CD4-positive, alpha-beta T cell treated with Interleukin-6 for 4 hours (primary cell): ENCODE results near the gene FRMD4A.
"Not testable (repeated sequence)": the region's sequence is repeated elsewhere in the genome, so short reads cannot be mapped to it uniquely, and the experiment has no call there.

ENCODE experiments used
- DNase-seq: peaks from one replicate; pipeline ENCODE4 v3.0.0-alpha.2; 2020; ENCODE audit warnings: mixed read lengths

FRMD4A gene

DNA sequence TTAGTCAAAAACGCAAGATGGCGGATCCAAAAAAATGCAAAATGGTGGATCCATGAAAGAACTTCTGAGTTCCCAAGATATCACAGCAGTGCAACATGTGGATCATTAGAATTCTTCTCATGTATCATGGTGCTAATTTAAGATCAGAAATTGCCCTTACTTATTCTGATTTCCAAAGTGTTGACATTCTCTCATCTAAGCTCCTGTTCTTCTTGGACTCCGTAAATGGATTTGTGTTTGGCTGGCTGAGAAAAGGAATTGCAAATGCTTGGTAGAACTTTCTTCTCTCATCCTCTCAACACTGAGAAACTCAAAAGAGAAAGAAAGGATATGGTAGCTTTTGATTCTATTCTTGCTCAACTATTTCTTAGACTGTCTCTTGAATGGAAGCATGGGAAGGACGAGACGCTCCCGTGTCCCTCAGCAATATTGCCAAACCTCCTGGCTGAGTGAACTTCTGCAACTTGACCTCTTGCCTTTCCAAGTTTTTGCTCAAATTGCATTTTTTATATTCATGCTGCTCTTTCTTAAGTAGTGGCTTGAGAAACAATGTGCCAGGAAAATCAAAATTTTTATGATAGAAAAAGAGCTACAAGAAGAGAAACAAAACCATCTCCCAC, 44.7 kb downstream of the FRMD4A start:
- no peak for DNase-seq

DNA sequence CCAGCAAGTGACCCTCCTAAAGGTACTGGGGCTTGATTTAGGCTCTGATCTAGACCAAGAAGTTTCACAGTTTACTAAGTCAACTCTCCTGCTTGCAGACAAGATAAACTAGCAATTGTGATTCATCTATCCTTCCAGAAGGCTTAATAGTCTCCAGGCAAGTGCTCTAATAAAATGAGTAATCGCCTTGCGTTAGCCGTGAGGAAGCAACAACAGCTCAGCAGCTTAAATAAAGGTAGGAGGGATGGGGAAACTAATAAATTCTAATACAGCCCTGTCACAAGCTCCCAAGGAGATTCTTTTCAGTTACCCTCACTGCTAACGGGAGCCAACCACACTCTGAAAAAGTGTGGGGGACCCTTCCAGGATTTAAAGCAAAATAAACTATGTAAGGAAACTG, 48.4 kb downstream of the FRMD4A start:
- DNase-seq = no peak

DNA sequence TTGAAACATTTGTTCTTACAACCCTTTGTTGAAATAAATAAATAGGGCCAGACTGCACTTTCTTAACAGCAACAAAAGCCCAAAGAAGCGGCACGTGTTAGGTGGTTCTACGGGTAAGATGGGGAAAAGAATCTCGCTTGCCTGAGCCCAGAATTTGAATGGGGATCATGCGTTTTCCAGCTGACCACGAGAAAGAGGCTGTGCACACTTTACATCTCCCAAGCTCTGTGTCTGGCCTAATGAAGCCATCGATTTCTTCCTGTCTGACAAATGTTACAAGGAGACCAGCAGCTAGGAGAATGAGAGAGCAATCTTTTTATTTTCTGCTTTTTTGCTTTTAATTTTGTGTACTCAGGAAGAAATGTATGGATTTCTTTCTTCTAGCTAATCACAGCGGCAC, 52.2 kb downstream of the FRMD4A start:
- no peak for DNase-seq

DNA sequence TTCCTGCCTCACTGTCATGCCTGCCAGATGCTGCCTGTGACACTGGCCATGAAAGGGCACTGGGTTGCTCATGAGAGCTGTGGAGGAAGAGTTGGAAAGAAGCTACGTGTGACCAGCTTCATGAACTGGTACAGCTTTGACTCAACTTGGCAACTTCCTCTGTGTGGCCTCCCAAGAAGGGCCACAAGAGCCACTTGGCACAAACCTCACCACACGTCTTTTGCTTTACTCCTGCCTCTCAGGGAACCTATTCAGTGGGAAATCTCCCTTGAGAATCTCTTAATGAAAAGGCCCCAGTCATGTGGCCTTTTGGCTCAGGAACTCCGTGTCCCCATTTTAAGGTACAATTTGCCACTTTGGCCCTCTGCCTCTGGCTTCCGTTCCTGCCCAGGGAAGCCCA, 54.5 kb downstream of the FRMD4A start:
- DNase-seq = no peak

DNA sequence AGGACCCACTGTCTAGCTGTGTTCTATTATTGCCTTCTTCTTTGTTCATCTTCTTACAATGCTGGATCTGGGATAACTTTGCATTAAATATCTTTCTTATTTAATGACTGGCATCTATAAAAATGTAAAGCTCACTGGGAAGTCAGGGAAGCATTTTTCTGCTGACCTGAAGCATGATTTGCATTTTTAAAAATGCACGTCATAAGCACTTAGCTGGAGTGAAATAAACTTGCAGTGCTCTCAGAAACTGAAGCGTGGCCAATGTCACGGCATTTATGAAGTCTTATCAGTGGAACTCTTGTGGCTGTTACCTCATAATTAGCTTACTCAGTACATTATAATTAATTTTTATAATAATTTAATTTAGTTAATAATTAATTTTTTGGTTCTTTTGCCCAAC, 59.1 kb downstream of the FRMD4A start:
- no peak for DNase-seq

DNA sequence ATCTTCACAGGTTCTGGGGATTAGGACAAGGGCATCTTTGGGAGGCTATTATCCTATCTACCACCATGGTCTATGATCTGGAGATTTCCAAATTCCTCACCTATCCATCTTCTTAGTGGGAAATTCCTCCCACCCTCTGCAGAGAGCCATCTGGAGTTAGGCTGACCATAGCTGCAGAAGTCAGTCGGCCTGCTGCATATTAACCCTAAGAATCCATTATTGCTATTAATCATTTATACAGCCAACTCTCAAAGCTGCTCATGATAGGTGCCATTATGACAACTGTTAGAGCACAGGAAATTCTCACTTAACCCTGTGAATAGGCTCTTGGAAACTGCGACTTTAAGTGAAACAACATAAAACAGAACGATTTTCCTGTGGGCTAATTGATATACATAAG, 60.4 kb downstream of the FRMD4A start:
- no peak for DNase-seq

DNA sequence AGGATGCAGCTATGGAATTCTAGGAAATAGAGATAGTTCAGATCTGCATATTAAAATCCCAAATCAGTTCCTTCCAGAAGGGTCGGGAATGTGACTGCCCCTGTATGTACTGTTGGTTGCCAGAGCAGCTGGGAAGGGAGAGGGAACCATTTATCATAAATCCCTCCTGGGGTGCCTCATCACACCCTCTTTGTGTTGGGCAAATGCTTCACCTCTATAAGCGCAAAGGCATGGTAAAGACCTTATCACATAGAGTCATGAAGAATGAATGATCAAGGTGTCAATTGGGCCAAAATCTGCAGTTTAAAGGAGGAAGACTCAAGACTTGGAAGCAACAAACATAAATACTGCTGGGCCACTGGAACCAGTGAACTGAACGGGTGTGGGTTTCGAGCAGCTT, 65.0 kb downstream of the FRMD4A start:
- no peak for DNase-seq

DNA sequence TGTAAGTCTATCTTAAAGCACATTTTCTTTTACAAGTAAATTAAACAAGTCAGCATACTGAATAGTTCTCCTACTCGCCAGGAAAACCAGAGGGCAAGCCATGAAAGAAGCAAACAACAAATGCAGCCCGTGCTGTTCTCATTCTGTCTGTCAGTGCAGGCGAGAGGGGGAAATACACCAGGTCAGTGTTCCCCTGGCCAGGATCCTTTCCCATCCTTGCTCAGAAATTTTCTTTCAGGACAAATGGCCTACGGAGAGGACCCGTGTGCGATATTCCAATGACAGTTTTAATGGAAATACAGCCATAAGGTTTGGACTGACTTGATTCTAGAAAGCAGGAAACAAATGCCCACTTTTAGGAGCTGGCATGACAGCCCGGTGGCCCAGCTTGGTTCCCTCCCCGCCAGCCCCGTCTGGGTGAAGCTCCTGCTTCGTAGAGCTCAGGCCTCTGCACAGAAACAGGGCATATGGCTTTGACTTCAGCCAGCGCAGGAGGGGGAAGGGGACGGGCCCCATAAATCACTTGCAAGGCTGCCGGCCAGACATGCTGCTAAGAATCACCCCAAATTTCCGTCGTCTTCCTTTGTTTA, 67.8 kb downstream of the FRMD4A start:
- no peak for DNase-seq

DNA sequence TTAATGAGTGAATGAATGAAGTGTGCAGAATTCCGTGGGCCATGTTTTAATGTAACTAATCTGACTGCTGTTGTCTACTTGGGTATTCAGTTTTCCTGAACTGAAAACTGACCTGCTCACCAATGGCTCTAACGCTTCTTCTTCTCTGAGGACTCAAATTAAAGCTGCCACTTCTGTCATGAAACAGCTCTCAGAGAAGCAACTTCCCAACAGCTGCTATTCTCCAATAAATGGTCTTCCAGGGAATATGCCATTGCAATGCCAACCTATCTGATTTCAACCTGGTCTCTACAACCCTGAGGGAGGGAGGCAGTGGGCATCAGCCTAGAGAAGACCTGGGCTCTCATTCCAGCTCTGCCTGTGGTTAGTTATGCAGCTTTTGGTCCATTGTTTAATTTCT, 69.4 kb downstream of the FRMD4A start:
- DNase-seq = no peak

DNA sequence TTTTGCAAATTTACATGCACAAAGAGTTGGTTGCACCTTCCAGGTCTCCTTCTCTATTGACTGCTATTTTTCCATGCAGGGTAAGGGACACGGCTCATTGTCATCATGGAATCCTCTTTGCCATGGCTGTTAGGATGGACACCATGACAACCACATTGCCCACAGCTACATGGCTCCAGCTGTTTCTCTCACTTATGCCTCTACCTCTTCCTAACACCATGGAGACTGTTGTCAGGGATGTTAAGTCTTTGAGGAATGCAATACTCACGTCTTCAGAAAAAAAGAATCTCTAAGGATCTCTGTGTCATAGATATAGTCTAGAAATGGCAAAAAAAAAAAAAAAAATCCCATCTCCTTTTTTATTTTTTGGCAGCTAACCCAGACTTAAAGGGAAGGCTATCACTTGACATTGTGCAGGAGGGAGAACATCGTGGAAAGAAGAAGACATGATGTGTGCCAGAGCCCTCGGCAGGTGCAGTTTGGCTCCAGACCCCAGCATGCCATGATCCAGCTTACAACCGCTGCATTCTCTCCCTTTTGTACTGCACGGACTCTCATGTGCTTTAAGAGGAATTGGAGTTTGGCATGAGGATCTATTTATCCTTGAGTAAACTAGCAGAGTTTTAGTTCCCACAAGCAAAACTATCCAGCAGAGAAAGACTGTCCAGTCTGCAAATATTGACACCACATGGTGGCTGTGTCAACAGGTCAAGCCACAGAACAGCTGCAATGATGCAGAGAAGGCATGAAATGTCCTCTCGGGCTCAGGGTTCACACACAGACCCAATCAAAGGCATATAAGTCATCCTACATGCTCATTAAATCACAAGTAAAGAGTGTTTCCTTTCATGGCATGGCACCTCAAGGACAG, 70.8 kb downstream of the FRMD4A start:
- no peak for DNase-seq

DNA sequence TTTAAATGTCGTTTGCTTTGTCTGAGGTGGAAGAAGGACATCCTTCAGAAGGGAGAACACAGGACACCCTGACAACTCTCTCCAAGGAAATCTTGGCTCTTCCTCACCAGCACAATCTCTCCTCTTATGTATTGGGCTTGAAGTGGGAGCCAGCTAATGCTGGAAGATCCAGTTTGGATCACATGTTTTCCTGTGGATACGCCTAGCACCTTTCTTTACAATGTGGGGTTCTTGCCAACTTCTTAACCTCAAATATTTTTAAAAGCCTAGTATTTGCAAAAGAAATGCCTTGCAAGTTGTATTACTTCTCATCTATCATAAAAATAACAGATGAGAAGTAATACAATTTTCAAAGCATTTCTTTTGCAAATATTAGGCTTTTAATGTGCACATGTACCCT, 76.4 kb downstream of the FRMD4A start:
- DNase-seq = no peak

DNA sequence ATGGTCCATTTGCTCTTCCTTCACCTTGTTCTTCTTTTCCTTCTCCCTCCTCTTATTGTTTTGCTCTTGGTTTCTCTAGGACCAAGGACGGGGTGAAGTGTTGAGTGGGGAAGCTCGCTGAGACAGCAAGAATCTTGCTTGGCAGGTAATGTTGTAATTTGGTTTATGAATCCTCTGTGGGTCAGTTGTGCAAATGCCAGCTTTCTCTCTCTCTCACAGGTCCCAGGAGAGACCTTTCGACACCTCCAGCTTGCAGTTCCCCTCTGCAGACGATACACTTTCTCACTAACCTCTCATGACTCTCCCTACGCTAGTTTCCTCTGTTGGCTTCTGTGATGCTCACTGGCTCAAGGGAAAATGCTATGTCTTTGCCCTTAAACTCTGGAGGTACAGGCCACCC, 77.0 kb downstream of the FRMD4A start:
- no peak for DNase-seq

DNA sequence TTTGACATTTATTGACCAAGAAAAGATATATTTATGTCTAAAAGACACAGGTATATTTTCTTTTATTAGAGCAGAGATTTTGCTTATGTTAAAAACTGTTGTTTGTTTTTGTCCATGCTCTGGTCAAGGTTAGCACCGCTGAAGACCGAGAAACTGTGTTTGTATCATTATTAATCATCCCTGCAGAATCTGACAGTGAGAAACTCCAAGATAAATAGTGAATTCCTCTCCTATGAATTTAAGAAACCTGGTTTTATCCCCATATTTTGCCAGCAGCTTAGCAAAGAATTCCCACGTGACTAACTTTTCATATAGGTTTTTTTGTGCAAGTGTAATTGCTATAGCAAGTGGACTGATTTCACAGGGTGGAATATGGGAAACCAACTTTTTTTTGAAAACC, 77.6 kb downstream of the FRMD4A start:
- no peak for DNase-seq

DNA sequence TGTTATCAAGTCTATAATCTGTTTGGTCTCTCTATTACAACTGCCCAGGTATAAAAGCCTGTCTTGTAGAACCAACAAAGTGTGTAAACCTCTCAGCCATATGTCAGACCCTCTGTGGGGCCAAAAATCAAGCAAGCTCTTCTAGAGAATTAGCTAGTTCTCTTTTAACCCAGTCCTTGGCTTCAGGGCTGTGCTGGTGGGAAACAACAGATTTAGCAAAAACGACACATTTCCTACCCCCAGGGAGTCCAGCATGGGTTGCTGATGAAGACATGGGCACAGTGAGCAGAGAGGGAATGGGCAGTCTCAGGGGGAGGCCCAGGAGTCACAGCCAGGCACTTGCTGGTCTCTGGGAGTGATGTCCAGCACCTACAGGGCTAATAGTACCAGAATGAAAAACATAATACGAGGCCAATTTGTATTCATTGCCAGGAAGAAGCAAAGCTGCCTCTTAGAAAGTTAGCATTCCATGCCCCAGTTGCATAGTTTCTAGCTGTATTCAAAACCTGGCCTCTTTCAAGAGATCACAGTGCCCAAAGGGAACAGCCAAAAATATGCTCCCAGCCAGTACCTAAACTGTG, 80.1 kb downstream of the FRMD4A start:
- DNase-seq = no peak

DNA sequence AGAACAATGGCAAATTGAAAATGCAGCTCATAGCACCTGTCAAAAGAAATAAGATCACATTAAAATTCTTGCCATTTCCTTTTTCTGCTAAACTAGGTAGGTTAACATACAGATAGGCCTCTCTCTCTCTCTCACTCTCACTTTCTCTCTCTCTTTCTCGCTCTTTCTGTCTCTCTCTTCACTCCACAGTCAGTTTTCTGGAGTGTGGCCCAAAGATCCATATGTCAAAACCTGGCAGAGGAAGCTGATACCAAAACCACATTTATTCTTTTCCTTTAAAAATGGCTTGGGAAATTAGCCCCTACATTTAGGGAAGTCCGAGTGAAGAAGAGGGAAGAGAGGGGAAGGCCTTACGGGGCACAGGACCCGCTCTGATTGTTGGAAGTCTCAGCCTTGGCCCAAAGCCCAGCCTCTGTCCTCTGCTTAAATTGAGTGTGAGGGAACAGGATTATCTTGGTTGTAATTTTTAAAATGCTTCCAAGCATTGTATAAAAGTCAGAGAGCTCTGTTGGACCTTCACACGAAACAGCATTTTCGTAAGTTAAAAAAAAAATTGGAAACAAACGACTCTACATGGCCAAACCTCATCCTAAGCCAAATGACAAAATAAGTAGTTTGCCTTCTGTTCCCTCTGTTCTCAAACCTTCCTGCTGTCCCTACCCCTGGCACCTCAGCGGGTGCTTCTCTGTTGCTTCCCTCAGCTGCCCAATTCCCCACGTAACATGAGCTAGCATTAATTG, 83.2 kb downstream of the FRMD4A start:
- no peak for DNase-seq

DNA sequence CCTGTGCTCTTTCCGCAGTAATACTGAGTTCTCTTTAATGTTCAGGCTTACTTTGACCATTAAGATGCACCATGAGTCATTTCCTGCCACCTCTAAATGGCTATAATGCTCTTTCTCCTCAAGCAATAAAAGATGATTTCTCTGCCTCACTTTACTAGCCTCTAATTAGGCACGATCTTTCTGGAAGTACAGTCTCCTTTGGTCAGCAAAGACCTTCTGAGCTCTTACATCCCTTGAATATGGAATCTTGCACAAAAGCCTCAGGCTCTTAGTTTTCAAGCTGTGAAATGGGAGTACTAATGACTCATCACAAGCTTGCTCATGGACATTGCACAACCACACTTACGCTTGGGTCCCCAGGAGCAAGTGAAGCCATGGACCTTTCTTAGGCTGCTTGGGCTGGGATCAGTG, 85.9 kb downstream of the FRMD4A start:
- no peak for DNase-seq

DNA sequence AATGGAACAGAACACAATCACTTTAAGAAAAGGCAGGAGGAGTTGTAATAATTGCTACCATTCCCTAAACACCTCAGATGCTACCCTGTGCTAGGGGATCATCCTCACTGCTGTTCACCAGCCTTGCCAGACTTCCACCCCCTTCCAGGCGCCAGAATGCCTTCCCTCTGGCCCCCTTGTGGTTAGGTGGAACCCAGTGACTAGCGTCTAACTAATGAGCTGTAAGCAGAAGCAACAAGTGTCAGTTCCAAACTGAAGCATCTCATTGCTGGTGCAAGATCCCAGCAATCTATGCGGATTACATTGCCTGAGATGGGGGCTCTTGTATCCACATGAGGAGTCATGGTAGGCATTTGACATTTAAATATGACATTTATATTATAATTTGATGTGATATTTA, 86.6 kb downstream of the FRMD4A start:
- no peak for DNase-seq

DNA sequence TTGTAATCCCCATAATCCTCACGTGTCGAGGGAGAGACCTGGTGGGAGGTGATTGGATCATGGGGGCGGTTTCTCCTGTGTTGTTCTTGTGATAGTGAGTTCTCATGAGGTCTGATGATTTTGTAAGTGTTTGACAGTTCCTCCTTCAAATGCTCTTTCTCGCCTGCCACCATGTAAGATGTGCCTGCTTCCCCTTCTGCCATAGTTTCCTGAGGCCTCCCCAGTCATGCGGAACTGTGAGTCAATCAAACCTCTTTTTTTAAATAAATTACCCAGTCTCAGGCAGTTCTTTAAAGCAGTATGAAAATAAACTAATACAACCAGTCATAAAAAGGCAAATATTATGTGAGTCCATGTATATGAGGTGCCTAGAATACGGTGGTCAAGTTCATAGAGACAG, 87.5 kb downstream of the FRMD4A start:
- DNase-seq = no peak

DNA sequence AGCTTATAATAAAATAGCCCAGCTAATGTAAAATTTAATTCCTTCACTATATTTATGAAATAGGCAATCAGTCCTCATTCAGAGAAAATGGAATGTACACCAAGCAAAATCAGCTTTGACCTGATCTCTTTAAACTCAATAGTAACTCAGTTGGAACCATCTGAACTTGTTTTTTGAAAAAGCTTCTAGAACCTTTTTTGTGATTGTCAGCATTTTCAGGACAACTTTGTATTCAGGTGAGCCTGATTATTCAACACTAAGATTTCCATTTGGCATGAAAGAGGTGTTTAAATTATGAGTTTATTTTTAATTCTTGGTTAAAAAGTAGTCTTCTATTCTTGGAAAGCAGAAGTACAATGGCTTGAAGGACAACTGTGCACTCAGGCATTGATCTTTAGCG, 89.5 kb downstream of the FRMD4A start:
- DNase-seq = no peak

DNA sequence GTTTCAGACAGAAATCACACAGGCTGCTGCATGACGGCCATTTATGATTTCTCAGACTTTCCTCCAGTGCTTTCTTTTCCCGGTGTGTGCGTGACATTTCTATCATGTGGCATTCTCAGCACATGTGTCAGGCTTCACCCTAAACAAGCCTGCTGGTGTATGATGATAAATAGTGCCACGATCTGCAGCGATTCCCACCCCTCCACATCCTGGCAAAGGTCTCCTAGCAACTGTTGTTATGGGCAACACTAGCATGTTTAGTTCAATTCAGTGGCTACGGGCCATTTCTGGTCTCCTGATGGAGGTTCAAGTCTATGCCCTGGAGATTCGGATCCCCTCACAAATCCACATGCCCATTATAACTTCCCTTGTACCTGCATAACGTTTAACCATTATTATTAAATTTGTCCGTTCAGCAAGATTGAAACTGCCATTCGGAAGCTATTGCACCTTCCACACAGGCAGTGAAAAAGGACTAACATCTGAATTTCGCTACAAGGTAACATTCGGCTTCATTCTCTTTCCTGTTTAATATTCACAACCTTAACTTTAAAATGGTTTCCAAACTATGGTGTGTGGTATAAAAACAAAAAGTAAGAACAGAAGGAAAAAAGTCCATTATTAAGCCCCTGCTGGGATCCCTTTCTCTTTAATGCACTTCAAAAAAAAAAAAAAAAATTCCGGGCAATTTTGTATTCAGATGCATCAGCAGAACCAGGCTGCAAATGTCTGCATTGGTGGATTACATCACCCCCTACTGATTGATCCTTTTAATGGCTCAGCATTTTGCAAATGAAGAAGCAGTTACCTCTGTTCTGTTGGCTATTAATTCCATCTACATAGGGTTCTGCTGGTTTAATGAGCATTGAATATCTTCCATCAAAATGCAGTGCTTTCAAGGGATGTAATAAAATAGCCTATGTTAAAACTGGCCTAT, 90.2 kb downstream of the FRMD4A start:
- DNase-seq = no peak

DNA sequence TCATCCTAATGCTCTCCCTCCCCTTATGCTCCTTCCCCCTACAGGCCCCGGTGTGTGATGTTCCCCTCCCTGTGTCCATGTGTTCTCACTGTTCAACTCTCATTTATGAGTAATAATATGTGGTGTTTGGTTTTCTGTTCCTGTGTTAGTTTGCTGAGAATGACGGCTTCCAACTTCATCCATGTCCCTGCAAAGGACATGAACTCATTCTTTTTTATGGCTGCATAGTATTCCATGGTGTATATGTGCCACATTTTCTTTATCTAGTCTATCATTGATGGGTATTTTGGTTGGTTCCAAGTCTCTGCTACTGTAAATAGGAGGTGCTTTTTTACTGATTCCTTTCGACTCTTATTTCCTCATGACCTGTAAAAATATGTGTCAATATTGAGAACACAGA, 92.1 kb downstream of the FRMD4A start:
- DNase-seq = not testable (repeated sequence)

DNA sequence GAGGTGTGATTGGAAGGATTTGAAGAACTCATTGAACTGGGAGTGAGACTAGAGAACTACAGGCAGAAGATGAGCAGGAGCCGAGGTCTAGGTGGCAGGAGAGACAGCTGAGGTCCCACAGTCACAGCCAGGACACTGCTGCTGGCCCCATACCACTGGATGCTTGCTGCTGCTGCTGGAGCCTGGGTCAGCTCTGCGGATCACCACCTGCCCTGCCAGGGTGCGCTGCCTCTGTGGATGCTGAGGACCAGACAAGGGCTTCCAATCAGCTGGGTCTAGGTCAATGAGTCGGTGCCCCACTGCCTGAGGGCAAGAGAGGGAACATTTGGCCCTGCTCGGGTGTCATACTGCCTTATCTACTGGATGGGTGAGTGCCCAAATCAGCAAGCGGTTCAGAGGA, 94.4 kb downstream of the FRMD4A start:
- DNase-seq = no peak
